ENCODE data around the gene AUTS2.
A peak's percentile ranks its signal among the peaks of the same experiment; 100 is the strongest.

AUTS2 gene

GRCh38 chr7:70056363-70056762, 458.1 kb downstream of the AUTS2 start:
- DNase-seq (ENCODE audit: low read depth, low spot score) = no peak

- DNase-seq (ENCODE audit: low read depth, low spot score) = no peak
Measured at GRCh38 chr7:70060298-70061068, 462.2 kb downstream of the AUTS2 start.

- no peak for DNase-seq (ENCODE audit: low read depth, low spot score)
Measured at GRCh38 chr7:70063371-70063770, 465.1 kb downstream of the AUTS2 start.

DNA sequence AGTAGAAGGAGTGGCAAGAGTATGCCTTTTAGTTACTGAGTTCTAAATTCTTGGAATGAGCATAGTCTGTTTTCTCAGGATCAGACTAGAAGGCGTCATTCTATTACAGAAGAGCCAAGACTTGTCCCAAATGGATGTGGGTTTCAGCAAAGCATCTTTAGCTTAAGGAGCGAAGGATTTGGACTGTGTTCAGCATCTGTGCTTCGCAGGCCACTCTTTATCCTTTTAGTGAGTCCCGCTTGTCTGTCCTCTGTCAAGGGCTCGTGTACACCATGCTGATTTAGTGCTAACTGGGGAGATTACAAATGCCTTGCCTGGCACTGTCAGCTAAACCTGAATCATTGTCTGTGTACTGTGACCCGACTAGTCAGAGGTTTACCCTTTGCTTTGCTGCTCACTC, 465.7 kb downstream of the AUTS2 start:
- DNase-seq (ENCODE audit: low read depth, low spot score) = no peak

DNA sequence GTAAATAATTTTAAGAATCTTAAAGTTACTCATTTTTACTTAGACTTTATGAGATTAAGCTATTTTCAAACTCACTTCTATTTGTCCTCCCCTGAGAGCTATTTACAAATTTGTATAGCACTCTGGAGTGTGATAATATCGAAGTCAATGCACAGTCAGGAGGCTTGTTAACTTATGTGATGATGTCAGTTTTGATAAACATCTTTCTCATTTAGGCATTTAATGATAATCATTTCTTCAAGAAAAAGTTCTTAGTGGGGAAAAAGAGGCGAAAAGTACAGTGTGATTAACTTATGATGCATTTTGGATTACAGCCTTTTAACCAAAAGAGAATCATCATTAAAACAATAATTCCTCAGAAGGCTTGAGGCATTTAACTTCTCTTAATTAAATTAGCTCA, 468.6 kb downstream of the AUTS2 start:
- DNase-seq (ENCODE audit: low read depth, low spot score) = no peak

DNA sequence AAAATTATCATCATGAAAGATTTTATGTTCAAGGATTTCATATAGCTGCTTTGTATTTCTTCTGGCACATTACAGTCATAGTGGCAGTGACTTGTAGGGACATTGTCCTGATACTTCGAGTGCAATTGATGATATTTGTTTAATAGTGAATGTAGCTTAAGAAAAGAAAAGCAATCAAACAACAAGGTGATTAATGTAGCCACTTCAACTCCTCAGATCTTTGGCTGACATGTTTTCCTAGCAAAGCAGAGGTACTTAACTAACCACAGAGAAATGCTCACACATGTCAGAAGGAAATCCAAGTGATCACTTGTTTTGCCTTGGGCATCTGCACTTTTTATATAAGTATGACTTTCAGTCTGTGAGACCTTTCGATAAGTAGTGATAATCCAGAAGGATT, 470.3 kb downstream of the AUTS2 start:
- no peak for DNase-seq (ENCODE audit: low read depth, low spot score)

DNA sequence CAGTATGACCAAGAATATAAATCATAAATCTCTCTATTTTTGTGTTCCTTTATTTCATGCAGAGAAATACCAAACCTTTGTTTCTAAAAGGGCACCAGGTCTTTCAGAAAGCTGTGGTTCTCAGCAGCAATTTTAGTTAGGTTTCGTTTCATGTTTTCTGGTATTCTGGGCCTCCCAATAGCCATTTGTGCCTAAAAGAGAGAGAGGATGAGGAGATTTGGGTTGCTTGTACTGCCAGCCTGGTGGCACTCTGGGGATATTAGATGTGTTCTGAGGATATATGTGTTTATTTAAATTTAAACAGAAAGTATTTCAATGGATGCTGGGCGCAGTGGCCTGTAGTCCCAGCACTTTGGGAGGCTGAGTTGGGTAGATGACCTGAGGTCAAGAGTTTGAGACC, 471.7 kb downstream of the AUTS2 start:
- no peak for DNase-seq (ENCODE audit: low read depth, low spot score)

DNA sequence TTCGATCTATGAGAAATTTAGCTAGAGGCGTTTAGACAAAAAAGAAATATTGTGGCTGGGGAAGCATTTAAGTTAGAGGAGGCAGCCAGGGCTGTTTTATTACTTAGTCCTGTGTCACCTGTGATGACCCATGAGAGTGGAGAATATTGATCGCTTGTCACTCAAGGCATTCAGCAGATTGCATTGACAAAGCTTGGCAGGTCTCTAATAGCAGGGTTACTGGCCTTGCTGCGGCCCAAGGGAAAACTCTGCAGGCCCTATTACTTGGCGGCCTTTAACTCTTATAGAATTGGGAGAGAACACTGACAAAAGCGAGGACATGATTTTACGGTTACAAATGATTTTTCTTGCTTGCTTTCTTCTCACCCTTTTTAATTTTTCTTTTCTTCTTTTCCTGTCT, 473.5 kb downstream of the AUTS2 start:
- no peak for DNase-seq (ENCODE audit: low read depth, low spot score)

DNA sequence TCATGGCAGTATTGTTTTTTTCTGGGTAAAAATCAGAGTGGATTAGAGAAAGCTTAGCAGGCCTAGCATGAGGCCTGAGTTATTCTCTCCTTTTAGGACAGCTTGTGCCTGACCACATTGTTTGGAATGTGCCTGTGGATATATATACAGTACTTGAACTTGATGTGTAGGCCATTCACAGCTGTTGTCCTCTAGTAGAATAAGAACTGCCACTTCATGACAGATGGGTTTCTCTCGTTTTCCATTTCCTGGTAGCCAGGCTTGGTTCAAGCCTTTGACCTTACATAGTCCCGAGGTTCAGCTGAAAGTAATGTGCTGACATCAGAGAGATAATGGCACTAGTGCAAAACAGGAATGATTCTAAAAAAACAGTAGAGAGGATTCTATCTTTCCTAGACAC, 473.9 kb downstream of the AUTS2 start:
- DNase-seq (ENCODE audit: low read depth, low spot score) = peak; percentile 20

- DNase-seq (ENCODE audit: low read depth, low spot score) = no peak
Measured at GRCh38 chr7:70076325-70076724, 478.1 kb downstream of the AUTS2 start.

GRCh38 chr7:70082099-70082611, 483.9 kb downstream of the AUTS2 start:
- no peak for DNase-seq (ENCODE audit: low read depth, low spot score)

DNA sequence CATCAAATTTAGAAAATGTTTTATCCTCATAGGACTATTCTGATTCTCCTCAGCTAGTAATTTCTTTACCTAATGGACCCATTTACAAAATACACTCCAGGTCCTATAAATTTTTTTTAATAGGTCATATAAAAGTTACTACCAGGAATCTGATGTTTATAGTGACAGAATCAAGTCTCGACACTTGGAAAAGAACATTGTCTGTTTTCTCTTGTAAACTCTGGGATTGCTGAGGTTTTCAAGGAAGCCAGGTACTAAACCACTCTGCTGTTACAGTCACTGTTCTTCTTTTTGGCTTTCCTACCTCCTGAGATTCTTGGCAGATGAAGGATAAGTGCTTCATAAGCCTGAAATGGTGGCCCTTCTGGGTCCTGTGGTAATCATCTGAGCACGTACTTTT, 493.1 kb downstream of the AUTS2 start:
- no peak for DNase-seq (ENCODE audit: low read depth, low spot score)

DNA sequence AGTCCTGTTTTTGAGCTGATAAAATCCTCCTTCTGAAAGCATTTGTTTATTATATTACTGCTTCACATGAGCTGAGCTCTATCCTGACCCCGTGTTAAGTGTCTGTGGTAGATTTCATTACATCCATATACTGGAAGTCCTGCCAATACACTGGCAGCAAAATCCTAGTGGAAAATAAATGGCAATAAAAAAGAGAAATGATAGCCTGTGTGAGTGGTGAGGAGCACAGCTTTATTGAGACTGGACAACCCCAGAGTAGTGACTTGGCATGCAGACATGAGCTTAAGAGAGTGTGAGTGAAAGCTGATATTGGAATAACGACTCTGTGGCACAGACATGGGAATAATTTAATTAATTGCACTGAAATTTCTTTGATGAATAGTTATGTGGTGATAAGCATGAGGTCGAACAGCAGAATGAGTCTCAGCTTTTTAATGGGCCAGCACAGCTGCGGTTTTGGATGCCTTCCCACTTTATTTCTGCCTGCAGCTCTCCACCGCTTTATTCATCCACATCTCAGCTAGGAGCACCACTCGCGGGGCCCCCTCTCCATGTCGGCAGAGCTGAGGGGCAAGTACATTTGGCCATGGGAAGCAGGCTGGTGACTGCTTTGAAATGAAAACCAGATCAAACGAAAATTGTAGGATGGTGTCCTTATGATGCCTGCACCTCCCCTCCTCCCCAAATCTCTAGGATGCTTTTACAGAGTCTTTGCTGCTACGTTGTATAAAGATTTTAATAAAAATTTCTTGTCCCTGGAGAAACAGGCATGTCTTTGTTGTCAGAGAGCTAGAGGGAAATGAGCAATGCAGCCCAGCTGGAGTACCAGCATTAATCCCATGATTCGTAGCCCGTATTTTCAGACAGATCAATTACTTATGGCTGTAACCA, 494.3 kb downstream of the AUTS2 start:
- DNase-seq (ENCODE audit: low read depth, low spot score) = no peak

GRCh38 chr7:70093205-70093904, 495.1 kb downstream of the AUTS2 start:
- DNase-seq (ENCODE audit: low read depth, low spot score) = no peak

DNA sequence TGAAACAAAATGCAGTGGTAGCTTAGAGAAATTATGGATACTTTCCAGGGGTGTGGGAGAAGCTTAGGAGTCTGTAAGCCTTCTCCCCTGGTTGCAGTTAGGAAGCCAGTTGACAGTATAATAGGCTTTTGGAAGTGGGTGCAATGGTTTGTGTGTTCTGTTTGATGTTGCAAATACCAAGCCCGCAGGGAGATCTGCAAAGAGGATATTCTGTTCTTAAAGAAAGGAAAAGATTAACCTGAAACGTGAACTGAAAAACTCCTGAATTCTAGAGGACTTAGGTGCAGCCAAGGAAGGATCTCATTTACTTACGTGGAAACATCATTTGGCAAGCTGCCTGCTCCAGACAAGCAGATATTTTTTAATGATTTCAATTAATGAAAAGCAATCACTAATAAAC, 496.6 kb downstream of the AUTS2 start:
- no peak for DNase-seq (ENCODE audit: low read depth, low spot score)

- DNase-seq (ENCODE audit: low read depth, low spot score) = no peak
Measured at GRCh38 chr7:70097645-70098044, 499.4 kb downstream of the AUTS2 start.

GRCh38 chr7:70098133-70098561, 499.9 kb downstream of the AUTS2 start:
- no peak for DNase-seq (ENCODE audit: low read depth, low spot score)

DNA sequence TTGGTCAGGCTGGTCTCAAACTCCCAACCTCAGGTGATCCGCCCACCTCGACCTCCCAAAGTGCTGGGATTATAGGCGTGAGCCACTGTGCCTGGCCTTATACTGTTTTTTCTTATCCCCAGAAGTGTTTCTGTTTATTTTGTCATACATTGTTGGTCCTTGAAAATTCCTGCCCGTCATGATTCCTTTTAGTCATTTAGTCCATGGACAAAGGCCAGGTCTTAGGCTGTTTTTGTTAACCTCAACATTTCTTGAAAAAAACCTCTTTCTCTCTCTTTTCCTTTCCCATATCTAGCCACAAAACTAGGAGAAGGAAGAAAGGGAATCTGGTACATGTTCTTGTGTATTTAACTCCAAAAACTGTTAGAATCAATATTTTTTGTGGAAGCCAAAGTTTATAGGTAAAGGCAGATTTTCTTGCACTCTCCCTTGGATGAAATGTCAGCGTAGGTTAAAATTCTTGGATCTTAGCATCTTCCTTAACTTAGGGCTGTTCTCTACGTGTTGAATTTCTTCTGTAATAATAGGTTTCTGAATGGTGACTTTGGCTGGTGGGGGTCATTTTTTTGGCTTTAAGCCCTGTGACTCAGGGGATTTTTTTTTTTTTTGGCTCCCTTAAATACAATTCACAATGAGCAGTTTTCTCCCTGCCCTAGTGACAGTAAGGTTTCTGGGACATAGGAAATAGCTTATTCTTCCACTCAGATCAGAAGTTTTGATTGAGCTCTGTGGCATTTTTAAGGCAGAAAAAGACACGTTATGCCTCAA, 500.8 kb downstream of the AUTS2 start:
- no peak for DNase-seq (ENCODE audit: low read depth, low spot score)

DNA sequence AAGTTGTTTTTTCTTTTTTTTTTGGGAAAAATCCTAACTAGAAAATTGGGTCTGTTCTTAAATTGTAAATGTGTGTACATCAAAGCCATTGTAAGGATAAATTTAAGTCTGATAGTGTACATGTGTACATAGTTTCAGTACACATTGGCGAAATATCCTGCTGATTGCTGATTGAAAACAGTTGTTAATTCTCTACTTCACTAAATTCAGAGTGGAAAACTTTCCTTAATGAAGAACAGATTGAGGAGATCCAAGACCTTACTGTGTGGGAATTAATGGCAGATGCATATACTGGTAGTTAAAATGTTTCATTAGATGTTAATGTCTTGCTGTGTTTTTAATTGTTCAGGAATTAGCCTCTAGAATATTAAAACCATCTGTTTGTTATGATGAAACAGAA, 506.0 kb downstream of the AUTS2 start:
- DNase-seq (ENCODE audit: low read depth, low spot score) = no peak

DNA sequence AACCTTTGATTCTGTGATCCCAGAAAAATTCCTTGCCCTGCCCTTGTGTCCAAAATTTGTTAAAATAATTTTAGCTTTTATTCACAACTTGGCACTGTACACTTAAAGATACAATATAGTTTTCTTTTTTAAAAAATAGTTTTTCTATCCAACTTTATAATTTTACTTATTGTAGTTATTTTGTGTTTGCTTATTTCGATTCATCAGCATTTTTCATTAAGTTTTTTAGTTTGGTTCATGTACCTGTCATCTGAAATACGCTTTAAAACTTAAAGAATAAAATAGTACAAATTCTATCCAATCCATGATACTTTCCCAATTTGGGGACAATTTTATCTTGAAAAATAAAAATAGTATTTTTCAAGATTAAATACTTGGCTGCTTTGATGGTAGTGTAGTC, 514.8 kb downstream of the AUTS2 start:
- DNase-seq (ENCODE audit: low read depth, low spot score) = no peak

DNA sequence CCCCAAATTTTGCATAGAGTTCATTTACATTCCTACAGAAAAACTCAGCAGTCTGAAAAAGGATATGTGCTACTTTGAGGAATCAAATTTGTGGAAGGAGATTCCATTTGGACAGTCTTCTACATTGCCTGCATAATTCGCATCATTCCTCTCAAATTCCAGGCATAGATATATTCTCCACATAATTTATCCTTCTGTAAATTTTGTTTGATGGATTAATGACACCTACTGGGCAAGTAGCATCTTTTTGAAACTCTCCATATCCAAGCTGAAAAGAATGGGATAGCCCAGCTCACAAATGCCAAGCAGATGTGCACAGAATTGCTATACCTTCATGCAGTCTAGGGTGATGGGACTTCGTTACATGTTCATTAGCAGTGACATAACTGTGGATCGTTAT, 515.3 kb downstream of the AUTS2 start:
- DNase-seq (ENCODE audit: low read depth, low spot score) = no peak
